ENCODE results near the gene GMDS.

GMDS gene

GRCh38 chr6:1605893-1606779 is 639.3 kb downstream of the GMDS start:
- no peak for DNase-seq

- DNase-seq: no peak
Observed at GRCh38 chr6:1605004-1605892, 640.2 kb downstream of the GMDS start.

- no peak for DNase-seq
Observed at GRCh38 chr6:1604158-1605003, 641.0 kb downstream of the GMDS start.

GRCh38 chr6:1603708-1604107 is 641.7 kb downstream of the GMDS start:
- DNase-seq: no peak

GRCh38 chr6:1602049-1602713 is 643.2 kb downstream of the GMDS start:
- DNase-seq: no peak

GRCh38 chr6:1601158-1602048 is 644.0 kb downstream of the GMDS start:
- DNase-seq: no peak

GRCh38 chr6:1600764-1601157 is 644.6 kb downstream of the GMDS start:
- DNase-seq: no peak

GRCh38 chr6:1600063-1600763 is 645.2 kb downstream of the GMDS start:
- no peak for DNase-seq

- DNase-seq: no peak
Observed at GRCh38 chr6:1599469-1599868, 645.9 kb downstream of the GMDS start.

GRCh38 chr6:1598886-1599285 is 646.5 kb downstream of the GMDS start:
- no peak for DNase-seq

- DNase-seq: no peak
Observed at GRCh38 chr6:1598433-1598832, 647.0 kb downstream of the GMDS start.

- DNase-seq: no peak
Observed at GRCh38 chr6:1597924-1598323, 647.5 kb downstream of the GMDS start.

- DNase-seq: no peak
Observed at GRCh38 chr6:1597121-1597744, 648.2 kb downstream of the GMDS start.

- no peak for DNase-seq
Observed at GRCh38 chr6:1596088-1596852, 649.1 kb downstream of the GMDS start.

- DNase-seq: no peak
Observed at GRCh38 chr6:1595271-1596087, 649.9 kb downstream of the GMDS start.

- no peak for DNase-seq
Observed at GRCh38 chr6:1594445-1595200, 650.8 kb downstream of the GMDS start.

GRCh38 chr6:1593958-1594314 is 651.5 kb downstream of the GMDS start:
- DNase-seq: no peak
